ENCODE results near the gene WRAP73. TPM values are rescaled to one million over a fixed set of nuclear protein-coding genes. Genes with fewer than 3 reads are reported as not detected.

Gene WRAP73
- total and polyA plus RNA-seq, 2 experiments from 2014 or later, result 22.6 to 43.3 TPM

DNA sequence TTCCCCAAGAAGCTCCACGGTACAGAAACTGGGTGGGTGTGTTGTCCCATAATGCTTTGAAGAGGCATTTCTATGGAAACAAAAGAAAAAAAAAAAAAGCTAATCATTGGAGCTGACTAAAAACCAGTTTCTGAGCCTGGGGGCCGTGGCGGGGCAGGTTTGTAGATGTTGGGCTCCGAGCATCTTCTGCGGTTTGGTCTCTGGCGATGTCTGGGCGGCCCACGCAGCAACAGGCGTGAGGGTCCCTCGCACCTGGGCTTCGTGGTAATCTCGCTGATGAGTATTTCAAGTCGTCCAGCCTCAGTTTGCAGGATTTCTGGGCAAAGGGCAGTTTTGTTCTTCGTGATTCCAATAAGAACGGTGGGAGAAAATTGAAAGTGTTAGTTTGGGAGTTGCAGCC is 9.2 kb upstream of the WRAP73 start (continued):
- TF ChIP-seq, protein P1, sequence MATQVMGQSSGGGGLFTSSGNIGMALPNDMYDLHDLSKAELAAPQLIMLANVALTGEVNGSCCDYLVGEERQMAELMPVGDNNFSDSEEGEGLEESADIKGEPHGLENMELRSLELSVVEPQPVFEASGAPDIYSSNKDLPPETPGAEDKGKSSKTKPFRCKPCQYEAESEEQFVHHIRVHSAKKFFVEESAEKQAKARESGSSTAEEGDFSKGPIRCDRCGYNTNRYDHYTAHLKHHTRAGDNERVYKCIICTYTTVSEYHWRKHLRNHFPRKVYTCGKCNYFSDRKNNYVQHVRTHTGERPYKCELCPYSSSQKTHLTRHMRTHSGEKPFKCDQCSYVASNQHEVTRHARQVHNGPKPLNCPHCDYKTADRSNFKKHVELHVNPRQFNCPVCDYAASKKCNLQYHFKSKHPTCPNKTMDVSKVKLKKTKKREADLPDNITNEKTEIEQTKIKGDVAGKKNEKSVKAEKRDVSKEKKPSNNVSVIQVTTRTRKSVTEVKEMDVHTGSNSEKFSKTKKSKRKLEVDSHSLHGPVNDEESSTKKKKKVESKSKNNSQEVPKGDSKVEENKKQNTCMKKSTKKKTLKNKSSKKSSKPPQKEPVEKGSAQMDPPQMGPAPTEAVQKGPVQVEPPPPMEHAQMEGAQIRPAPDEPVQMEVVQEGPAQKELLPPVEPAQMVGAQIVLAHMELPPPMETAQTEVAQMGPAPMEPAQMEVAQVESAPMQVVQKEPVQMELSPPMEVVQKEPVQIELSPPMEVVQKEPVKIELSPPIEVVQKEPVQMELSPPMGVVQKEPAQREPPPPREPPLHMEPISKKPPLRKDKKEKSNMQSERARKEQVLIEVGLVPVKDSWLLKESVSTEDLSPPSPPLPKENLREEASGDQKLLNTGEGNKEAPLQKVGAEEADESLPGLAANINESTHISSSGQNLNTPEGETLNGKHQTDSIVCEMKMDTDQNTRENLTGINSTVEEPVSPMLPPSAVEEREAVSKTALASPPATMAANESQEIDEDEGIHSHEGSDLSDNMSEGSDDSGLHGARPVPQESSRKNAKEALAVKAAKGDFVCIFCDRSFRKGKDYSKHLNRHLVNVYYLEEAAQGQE (IDR thresholded peaks at IDR 0.05; ENCODE audit: unreplicated experiment), result no peak

DNA sequence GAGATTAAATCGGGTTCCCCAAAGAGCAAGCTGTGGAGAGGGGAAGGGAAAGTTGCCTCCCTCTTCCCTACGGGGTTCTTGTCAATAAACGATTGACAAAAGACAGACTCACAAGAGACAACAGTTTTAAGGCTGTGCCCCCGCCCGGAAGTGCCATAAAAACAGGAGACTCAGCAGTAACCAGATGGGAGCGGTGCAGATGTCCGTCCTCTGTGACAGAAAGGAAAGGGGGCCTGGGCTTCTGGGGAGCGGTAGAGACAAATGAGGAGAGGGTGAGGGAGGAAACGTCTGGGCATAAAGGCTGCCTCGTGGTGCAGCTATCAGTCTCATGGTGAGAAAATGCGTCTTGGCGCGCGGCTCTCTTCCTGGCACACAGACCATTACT is 8.3 kb upstream of the WRAP73 start:
- no peaks in the 10 kb centered on the region for H3K9me2 ChIP-seq (ENCODE audit: insufficient read depth)
- peaks cover 48% of the 10 kb centered on the region for H3K27me3 ChIP-seq (ENCODE audit: insufficient read depth)
- Mint-ChIP-seq H3K4me3 (no peak overlapping the region), H3K27me3 (ENCODE audit: insufficient read depth, low read depth, poor library complexity) (peaks cover 44% of the 10 kb centered on the region), H3K27ac (no peak overlapping the region), H3K36me3 (ENCODE audit: low read depth) (no peaks in the 10 kb centered on the region), H3K9me3 (no peaks in the 10 kb centered on the region; the same call in 2 of the 3 replicates), H3K4me1 (peaks cover 8% of the 10 kb centered on the region)
- H4K20me1 ChIP-seq (replicated peaks; ENCODE audit: insufficient read depth), result peaks cover 6% of the 10 kb centered on the region; the same call in 1 of the 2 replicates
- no peak overlapping the region for H2AFZ ChIP-seq
- no peak overlapping the region for H3K4me2 ChIP-seq
- H3K4me1 ChIP-seq (ENCODE audit: insufficient read depth), result peaks cover 3% of the 10 kb centered on the region; the same call in 1 of the 2 replicates
- ATAC-seq (no peak), DNase-seq (ENCODE audit: low spot score) (no peak)
- no peaks in the 10 kb centered on the region for H3K36me3 ChIP-seq (ENCODE audit: insufficient read depth)
- H3K4me3 ChIP-seq, result no peak overlapping the region
- 0 out of 2 replicates have a peak, but pooled peaks cover 3% of the 10 kb centered on the region for H3F3A ChIP-seq (replicated peaks; ENCODE audit: low read depth)
- no peaks in the 10 kb centered on the region for H3K79me2 ChIP-seq (replicated peaks; ENCODE audit: insufficient read depth)
- no peak overlapping the region for H3K27ac ChIP-seq (ENCODE audit: low read depth)
- TF ChIP-seq, protein P2, sequence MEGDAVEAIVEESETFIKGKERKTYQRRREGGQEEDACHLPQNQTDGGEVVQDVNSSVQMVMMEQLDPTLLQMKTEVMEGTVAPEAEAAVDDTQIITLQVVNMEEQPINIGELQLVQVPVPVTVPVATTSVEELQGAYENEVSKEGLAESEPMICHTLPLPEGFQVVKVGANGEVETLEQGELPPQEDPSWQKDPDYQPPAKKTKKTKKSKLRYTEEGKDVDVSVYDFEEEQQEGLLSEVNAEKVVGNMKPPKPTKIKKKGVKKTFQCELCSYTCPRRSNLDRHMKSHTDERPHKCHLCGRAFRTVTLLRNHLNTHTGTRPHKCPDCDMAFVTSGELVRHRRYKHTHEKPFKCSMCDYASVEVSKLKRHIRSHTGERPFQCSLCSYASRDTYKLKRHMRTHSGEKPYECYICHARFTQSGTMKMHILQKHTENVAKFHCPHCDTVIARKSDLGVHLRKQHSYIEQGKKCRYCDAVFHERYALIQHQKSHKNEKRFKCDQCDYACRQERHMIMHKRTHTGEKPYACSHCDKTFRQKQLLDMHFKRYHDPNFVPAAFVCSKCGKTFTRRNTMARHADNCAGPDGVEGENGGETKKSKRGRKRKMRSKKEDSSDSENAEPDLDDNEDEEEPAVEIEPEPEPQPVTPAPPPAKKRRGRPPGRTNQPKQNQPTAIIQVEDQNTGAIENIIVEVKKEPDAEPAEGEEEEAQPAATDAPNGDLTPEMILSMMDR (conservative IDR thresholded peaks at IDR 0.05; ENCODE audit: low read depth in 2 of 2), result no peak
- no peak for TF ChIP-seq ZNF331 (CRISPR knock-in tag; IDR thresholded peaks at IDR 0.05; ENCODE audit: low read depth)
- TF ChIP-seq CREB1 (CRISPR knock-in tag; IDR thresholded peaks at IDR 0.05; ENCODE audit: low read depth), result no peak
- TF ChIP-seq, protein P1 (IDR thresholded peaks at IDR 0.05; ENCODE audit: unreplicated experiment), result no peak
- TF ChIP-seq POLR2AphosphoS5 (IDR thresholded peaks at IDR 0.05; ENCODE audit: low read depth), result no peak
- no peak for TF ChIP-seq ZNF114 (CRISPR knock-in tag; IDR thresholded peaks at IDR 0.05)
- TF ChIP-seq EZH2 (IDR thresholded peaks at IDR 0.05; ENCODE audit: low read depth, unreplicated experiment), result no peak
- TF ChIP-seq JUNB (IDR thresholded peaks at IDR 0.05; ENCODE audit: unreplicated experiment), result no peak
- TF ChIP-seq, protein P3, sequence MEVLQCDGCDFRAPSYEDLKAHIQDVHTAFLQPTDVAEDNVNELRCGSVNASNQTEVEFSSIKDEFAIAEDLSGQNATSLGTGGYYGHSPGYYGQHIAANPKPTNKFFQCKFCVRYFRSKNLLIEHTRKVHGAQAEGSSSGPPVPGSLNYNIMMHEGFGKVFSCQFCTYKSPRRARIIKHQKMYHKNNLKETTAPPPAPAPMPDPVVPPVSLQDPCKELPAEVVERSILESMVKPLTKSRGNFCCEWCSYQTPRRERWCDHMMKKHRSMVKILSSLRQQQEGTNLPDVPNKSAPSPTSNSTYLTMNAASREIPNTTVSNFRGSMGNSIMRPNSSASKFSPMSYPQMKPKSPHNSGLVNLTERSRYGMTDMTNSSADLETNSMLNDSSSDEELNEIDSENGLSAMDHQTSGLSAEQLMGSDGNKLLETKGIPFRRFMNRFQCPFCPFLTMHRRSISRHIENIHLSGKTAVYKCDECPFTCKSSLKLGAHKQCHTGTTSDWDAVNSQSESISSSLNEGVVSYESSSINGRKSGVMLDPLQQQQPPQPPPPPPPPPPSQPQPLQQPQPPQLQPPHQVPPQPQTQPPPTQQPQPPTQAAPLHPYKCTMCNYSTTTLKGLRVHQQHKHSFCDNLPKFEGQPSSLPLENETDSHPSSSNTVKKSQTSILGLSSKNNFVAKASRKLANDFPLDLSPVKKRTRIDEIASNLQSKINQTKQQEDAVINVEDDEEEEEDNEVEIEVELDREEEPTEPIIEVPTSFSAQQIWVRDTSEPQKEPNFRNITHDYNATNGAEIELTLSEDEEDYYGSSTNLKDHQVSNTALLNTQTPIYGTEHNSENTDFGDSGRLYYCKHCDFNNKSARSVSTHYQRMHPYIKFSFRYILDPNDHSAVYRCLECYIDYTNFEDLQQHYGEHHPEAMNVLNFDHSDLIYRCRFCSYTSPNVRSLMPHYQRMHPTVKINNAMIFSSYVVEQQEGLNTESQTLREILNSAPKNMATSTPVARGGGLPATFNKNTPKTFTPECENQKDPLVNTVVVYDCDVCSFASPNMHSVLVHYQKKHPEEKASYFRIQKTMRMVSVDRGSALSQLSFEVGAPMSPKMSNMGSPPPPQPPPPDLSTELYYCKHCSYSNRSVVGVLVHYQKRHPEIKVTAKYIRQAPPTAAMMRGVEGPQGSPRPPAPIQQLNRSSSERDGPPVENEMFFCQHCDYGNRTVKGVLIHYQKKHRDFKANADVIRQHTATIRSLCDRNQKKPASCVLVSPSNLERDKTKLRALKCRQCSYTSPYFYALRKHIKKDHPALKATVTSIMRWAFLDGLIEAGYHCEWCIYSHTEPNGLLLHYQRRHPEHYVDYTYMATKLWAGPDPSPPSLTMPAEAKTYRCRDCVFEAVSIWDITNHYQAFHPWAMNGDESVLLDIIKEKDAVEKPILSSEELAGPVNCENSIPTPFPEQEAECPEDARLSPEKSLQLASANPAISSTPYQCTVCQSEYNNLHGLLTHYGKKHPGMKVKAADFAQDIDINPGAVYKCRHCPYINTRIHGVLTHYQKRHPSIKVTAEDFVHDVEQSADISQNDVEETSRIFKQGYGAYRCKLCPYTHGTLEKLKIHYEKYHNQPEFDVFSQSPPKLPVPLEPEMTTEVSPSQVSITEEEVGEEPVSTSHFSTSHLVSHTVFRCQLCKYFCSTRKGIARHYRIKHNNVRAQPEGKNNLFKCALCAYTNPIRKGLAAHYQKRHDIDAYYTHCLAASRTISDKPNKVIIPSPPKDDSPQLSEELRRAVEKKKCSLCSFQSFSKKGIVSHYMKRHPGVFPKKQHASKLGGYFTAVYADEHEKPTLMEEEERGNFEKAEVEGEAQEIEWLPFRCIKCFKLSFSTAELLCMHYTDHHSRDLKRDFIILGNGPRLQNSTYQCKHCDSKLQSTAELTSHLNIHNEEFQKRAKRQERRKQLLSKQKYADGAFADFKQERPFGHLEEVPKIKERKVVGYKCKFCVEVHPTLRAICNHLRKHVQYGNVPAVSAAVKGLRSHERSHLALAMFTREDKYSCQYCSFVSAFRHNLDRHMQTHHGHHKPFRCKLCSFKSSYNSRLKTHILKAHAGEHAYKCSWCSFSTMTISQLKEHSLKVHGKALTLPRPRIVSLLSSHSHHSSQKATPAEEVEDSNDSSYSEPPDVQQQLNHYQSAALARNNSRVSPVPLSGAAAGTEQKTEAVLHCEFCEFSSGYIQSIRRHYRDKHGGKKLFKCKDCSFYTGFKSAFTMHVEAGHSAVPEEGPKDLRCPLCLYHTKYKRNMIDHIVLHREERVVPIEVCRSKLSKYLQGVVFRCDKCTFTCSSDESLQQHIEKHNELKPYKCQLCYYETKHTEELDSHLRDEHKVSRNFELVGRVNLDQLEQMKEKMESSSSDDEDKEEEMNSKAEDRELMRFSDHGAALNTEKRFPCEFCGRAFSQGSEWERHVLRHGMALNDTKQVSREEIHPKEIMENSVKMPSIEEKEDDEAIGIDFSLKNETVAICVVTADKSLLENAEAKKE (CRISPR knock-in tag; IDR thresholded peaks at IDR 0.05), result no peak
- no peak for TF ChIP-seq STAT1 (IDR thresholded peaks at IDR 0.05; ENCODE audit: unreplicated experiment)

Data from GM23338 (cell line).